ENCODE data around the gene SRPK2. TPM values are rescaled to one million over a fixed set of nuclear protein-coding genes. Genes with fewer than 3 reads are reported as not detected.

Gene SRPK2
- total and polyA plus RNA-seq, 2 of the 13 experiments (the other 11 are each of a cell fraction or from before 2014, with no cell fraction given): 10.1 to 22.3 TPM

GRCh38 chr7:105156731-105157130, 232.0 kb downstream of the SRPK2 start:
- CTCF ChIA-PET (ENCODE audit: low intra/inter-chr PET ratio, low total read pairs): no interaction called here
- WGBS (ENCODE audit: low lambda C conversion rate): 98% methylated on average over 2 of the region's 2 CpGs
- ATAC-seq: no peak

More at GRCh38 chr7:105156731-105157130, 232.0 kb downstream of the SRPK2 start:
- intact Hi-C loops (cut with micrococcal nuclease; ENCODE audit: unreplicated experiment): no loop called here
- Histone ChIP-seq H3K9ac (ENCODE audit: insufficient read depth, low read depth, low read length) (no peak overlapping the region), H2AFZ (ENCODE audit: low read length) (no peak overlapping the region), H4K20me1 (ENCODE audit: insufficient read depth, low read length) (no peaks in the 10 kb centered on the region), H3K27me3 (ENCODE audit: control insufficient read depth in 1 of 2, insufficient read depth in 2 of 2, low read length in 2 of 2) (no peaks in the 10 kb centered on the region), H3K4me3 (replicated peaks in 1 of 3; ENCODE audit: insufficient read depth in 1 of 3, low read depth in 2 of 3, low read length in 3 of 3) (no peak overlapping the region), H3K9me3 (ENCODE audit: low read length) (no peaks in the 10 kb centered on the region), H3K36me3 (replicated peaks in 1 of 2; ENCODE audit: control insufficient read depth in 1 of 2, insufficient read depth in 2 of 2, low read length in 2 of 2) (peaks cover 3 to 14% of the 10 kb centered on the region in 2 experiments; a peak in 2 of 5 replicates), H3K4me1 (ENCODE audit: insufficient read depth, low read length) (no peaks in the 10 kb centered on the region), H3K4me2 (ENCODE audit: low read depth, low read length) (no peak overlapping the region), H3K27ac (ENCODE audit: extremely low read length, insufficient read depth, low read length) (no peak overlapping the region), H3K79me2 (ENCODE audit: insufficient read depth, low read length) (no peaks in the 10 kb centered on the region)
- FAIRE-seq: no peak
- TF ChIP-seq ZNF503 (CRISPR knock-in tag; IDR thresholded peaks at IDR 0.05) (no peak), SOX5 (CRISPR knock-in tag; IDR thresholded peaks at IDR 0.05; ENCODE audit: borderline replicate concordance) (no peak), ZNF713 (CRISPR knock-in tag; IDR thresholded peaks at IDR 0.05) (no peak), HINFP (CRISPR knock-in tag; IDR thresholded peaks at IDR 0.05; ENCODE audit: low read depth) (no peak), NR2C2 (CRISPR knock-in tag; IDR thresholded peaks at IDR 0.05; ENCODE audit: borderline replicate concordance) (no peak), ZNF292 (CRISPR knock-in tag; IDR thresholded peaks at IDR 0.05; ENCODE audit: borderline replicate concordance, low read depth) (no peak), DRAP1 (CRISPR knock-in tag; IDR thresholded peaks at IDR 0.05) (no peak), NFIB (CRISPR knock-in tag; IDR thresholded peaks at IDR 0.05; ENCODE audit: borderline replicate concordance) (no peak), ZNF557 (CRISPR knock-in tag; IDR thresholded peaks at IDR 0.05) (no peak), BATF2 (CRISPR knock-in tag; IDR thresholded peaks at IDR 0.05) (no peak), NR2F1 (CRISPR knock-in tag; IDR thresholded peaks at IDR 0.05) (no peak), PHB2 (IDR thresholded peaks at IDR 0.05; ENCODE audit: partially characterized antibody) (no peak), KDM5B (CRISPR knock-in tag; IDR thresholded peaks at IDR 0.05; ENCODE audit: borderline replicate concordance) (no peak), ARHGAP35 (CRISPR knock-in tag; IDR thresholded peaks at IDR 0.05; ENCODE audit: borderline replicate concordance) (no peak), ZNF224 (CRISPR knock-in tag; IDR thresholded peaks at IDR 0.05) (no peak), EP300 (IDR thresholded peaks at IDR 0.05; ENCODE audit: low read depth in 2 of 2, low read length in 2 of 2) (no peak), EP300 (CRISPR knock-in tag; IDR thresholded peaks at IDR 0.05; ENCODE audit: borderline replicate concordance) (no peak), ZNF776 (CRISPR knock-in tag; IDR thresholded peaks at IDR 0.05) (no peak), ZHX1 (CRISPR knock-in tag; IDR thresholded peaks at IDR 0.05; ENCODE audit: low read depth) (no peak)
- no peak for DNase-seq (ENCODE audit: low spot score)
- POLR2A ChIA-PET: no interaction called here
- no TSS peak for BruUV-seq (replicated peaks)
- in situ Hi-C loops (cut with HindIII; ENCODE audit: extremely low pct_ligation_motif_present, low pct_unique_long_range_greater_than_20kb): no loop called here

Measured in HepG2 (cell line).